Body of pancreas (tissue), 4 donors: Measurements from ENCODE around the gene KCP. TPM values are rescaled to one million over a fixed set of nuclear protein-coding genes. Genes with fewer than 3 reads are reported as not detected.

ENCODE experiments used
- ATAC-seq: fragments of 150-250 bp; one replicate; pipeline ENCODE4 v1.9.1; 2016
- DNase-seq, 4 donors: peaks; one replicate each; pipeline ENCODE4 v3.0.0-alpha.2; 2019
- H3K27ac ChIP-seq, 4 donors: fragments of 200-600 bp; sonication (generic); 1 replicate in 3 of 4; 2 replicates in 1 of 4; pipeline versions ENCODE4 v1.5.1 to v1.6.1; 2016 to 2019; ENCODE audit warnings: mild to moderate bottlenecking in 1 of 4, mixed read lengths in 1 of 4, moderate library complexity in 1 of 4
- H3K27me3 ChIP-seq, 2 donors: fragments of 200-600 bp; sonication (generic); one replicate each; pipeline ENCODE4 v1.6.0; 2016; ENCODE audit warnings: mild to moderate bottlenecking in 1 of 2
- H3K36me3 ChIP-seq, 2 donors: fragments of 200-600 bp; sonication (generic); replicated peaks in 1 of 2; 2 replicates each; pipeline ENCODE4 v1.5.1; 2016; ENCODE audit warnings: low read depth in 2 of 2; ENCODE audit not compliant: insufficient read depth in 1 of 2
- H3K4me1 ChIP-seq: fragments of 200-600 bp; sonication (generic); one replicate; pipeline ENCODE4 v1.6.0; 2016
- H3K4me3 ChIP-seq, 2 donors: fragments of 200-600 bp; sonication (generic); 1 replicate in 1 of 2; 2 replicates in 1 of 2; pipeline ENCODE4 v1.5.1; 2016 to 2019
- H3K9me3 ChIP-seq, 3 donors: fragments of 200-600 bp; sonication (generic); 1 replicate in 2 of 3; 2 replicates in 1 of 3; pipeline ENCODE4 v1.5.1; 2016
- POLR2A ChIP-seq, 3 donors: fragments of 450-650 bp; IDR thresholded peaks; one replicate each; pipeline ENCODE4 v1.6.1; 2016; ENCODE audit warnings: antibody characterized with exemption in 3 of 3, mild to moderate bottlenecking in 2 of 3
- WGBS, 2 donors: methylation state at CpG; one replicate each; pipeline ENCODE4 v1.1.5; 2017; 5-methylcytosine and 5-hydroxymethylcytosine counted together
- intact Hi-C: fragments of 100-400 bp; cut with DNase I; formaldehyde crosslinking; loops from one replicate; pipeline ENCODE4 v1.15.1; 2023
- total RNA-seq, 2 donors: library from RNA; depleted of rRNA; stranded (reverse); fragments of >200 nt; gene quantifications; one replicate each; pipeline ENCODE4 v1.1.0, GENCODE V29; 2016
- TF ChIP-seq, protein P1 (sequence below), 7 experiments: fragments of 450-650 bp in 4 of 7; fragments of 200-600 bp in 3 of 7; sonication (generic) in 3 of 7; IDR thresholded peaks; one replicate each; pipeline ENCODE4 v1.5.1; 2016 to 2019; ENCODE audit warnings: antibody characterized with exemption in 7 of 7

The KCP gene
- total RNA-seq, 2 donors from 2014 or later, result 0.33 TPM; not detected in 1

DNA sequence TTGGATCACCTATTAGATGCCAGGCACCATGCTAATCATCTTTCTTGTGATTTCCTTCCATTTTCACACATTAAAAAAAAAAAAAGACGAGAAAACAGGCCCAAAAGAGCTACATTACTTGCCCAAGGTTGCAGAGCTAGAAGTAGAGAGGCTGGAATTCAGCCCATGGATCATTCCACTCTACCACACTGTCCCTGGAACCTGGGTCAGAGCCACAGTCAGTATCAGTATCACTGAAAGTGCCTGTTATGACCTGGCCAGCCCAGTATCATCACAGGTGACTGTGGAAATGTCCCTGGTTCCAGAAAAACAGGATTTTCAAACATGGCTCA lies 83.6 kb downstream of the KCP start:
- intact Hi-C loops, result no loop called here
- Histone ChIP-seq H3K4me3 (no peak overlapping the region), H3K27ac (no peak overlapping the region), H3K27me3 (peaks cover 0 to 11% of the 10 kb centered on the region in 2 donors), H3K4me1 (peaks cover 16% of the 10 kb centered on the region), H3K9me3 (no peaks in the 10 kb centered on the region), H3K36me3 (no peaks in the 10 kb centered on the region)
- ATAC-seq, result no peak
- DNase-seq, result no peak
- WGBS, 2 donors, result 75 to 79% methylated on average over 1 of the region's 1 CpG
- TF ChIP-seq, protein P1, sequence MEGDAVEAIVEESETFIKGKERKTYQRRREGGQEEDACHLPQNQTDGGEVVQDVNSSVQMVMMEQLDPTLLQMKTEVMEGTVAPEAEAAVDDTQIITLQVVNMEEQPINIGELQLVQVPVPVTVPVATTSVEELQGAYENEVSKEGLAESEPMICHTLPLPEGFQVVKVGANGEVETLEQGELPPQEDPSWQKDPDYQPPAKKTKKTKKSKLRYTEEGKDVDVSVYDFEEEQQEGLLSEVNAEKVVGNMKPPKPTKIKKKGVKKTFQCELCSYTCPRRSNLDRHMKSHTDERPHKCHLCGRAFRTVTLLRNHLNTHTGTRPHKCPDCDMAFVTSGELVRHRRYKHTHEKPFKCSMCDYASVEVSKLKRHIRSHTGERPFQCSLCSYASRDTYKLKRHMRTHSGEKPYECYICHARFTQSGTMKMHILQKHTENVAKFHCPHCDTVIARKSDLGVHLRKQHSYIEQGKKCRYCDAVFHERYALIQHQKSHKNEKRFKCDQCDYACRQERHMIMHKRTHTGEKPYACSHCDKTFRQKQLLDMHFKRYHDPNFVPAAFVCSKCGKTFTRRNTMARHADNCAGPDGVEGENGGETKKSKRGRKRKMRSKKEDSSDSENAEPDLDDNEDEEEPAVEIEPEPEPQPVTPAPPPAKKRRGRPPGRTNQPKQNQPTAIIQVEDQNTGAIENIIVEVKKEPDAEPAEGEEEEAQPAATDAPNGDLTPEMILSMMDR (IDR thresholded peaks at IDR 0.05), result no peak
- no peak for TF ChIP-seq POLR2A (IDR thresholded peaks at IDR 0.05)

Other genes starting within 250 kb of the KCP start
- gene GARIN1A, start 238.4 kb downstream of the KCP start, total RNA-seq, result under 1 TPM; 0.33 to 0.52 TPM
- gene CALU, start 171.3 kb downstream of the KCP start, total RNA-seq, result 10 to 100 TPM; 36.3 to 45.8 TPM
- not detected for gene OPN1SW, start 134.9 kb downstream of the KCP start, total RNA-seq
- 1 to 10 TPM in 1 of 2 donors, under 1 TPM in 1; 0.99 to 3.6 TPM for gene CCDC136, start 118.7 kb downstream of the KCP start, total RNA-seq
- gene FLNC, start 80.3 kb downstream of the KCP start, total RNA-seq, result 1 to 10 TPM; 1.8 to 4.0 TPM
- 10 to 100 TPM; 36.3 to 45.8 TPM for gene ATP6V1F, start 47.9 kb downstream of the KCP start, total RNA-seq
- gene IRF5, start 27.2 kb upstream of the KCP start, total RNA-seq, result 10 to 100 TPM in 1 of 2 donors, 1 to 10 TPM in 1; 4.9 to 15.3 TPM
- 10 to 100 TPM; 15.8 to 23.9 TPM for gene TNPO3, start 144.4 kb upstream of the KCP start, total RNA-seq
- gene TSPAN33, start 234.0 kb upstream of the KCP start, total RNA-seq, result 10 to 100 TPM; 12.5 to 17.1 TPM